NCI-H1417 treated with DMSO at 0.1 percent for 48 hours (cell line): Measurements from ENCODE around the gene FRS3.
"Not testable (repeated sequence)": the region's sequence is repeated elsewhere in the genome, so short reads cannot be mapped to it uniquely, and the experiment has no call there.

Source experiments
- DNase-seq: peaks from one replicate; lab custom pipeline; 2025; lab: John Stamatoyannopoulos, UW

Gene FRS3

GRCh38 chr6:41768545-41769308, 11.0 kb downstream of the FRS3 start:
- DNase-seq: no peak

- DNase-seq: no peak
Observed at GRCh38 chr6:41767112-41767833, 12.4 kb downstream of the FRS3 start.

GRCh38 chr6:41766043-41766664, 13.5 kb downstream of the FRS3 start:
- not testable (repeated sequence) for DNase-seq

GRCh38 chr6:41763470-41763869, 16.2 kb downstream of the FRS3 start:
- DNase-seq: no peak

- DNase-seq: no peak
Observed at GRCh38 chr6:41759905-41760579, 19.7 kb downstream of the FRS3 start.

- DNase-seq: no peak
Observed at GRCh38 chr6:41759106-41759904, 20.4 kb downstream of the FRS3 start.

- DNase-seq: no peak
Observed at GRCh38 chr6:41758641-41759035, 21.1 kb downstream of the FRS3 start.

GRCh38 chr6:41757931-41758640, 21.6 kb downstream of the FRS3 start:
- DNase-seq: no peak

- DNase-seq: no peak
Observed at GRCh38 chr6:41757271-41757670, 22.4 kb downstream of the FRS3 start.

GRCh38 chr6:41756354-41756753, 23.3 kb downstream of the FRS3 start:
- DNase-seq: no peak

- DNase-seq: no peak
Observed at GRCh38 chr6:41755895-41756294, 23.8 kb downstream of the FRS3 start.

GRCh38 chr6:41750374-41750773, 29.3 kb downstream of the FRS3 start:
- no peak for DNase-seq

- DNase-seq: no peak
Observed at GRCh38 chr6:41748542-41748941, 31.2 kb downstream of the FRS3 start.

GRCh38 chr6:41748102-41748477, 31.6 kb downstream of the FRS3 start:
- no peak for DNase-seq

GRCh38 chr6:41747256-41748101, 32.2 kb downstream of the FRS3 start, which contains the start of gene PGC:
Gene PGC, minus strand, starts transcription at chr6:41747397. Its CDS starts 63 bp downstream, at chr6:41747334.
- no peak for DNase-seq

GRCh38 chr6:41746107-41746506, 33.6 kb downstream of the FRS3 start:
- DNase-seq: no peak

GRCh38 chr6:41744236-41744787, 35.4 kb downstream of the FRS3 start:
- no peak for DNase-seq

GRCh38 chr6:41743406-41744235, 36.1 kb downstream of the FRS3 start:
- DNase-seq: no peak
